Mesothelial cell of epicardium (in vitro differentiated cells): Measurements from ENCODE around the gene LSM3. TPM values are rescaled to one million over a fixed set of nuclear protein-coding genes. Genes with fewer than 3 reads are reported as not detected.

Source experiments
- DNase-seq, 2 experiments: peaks; one replicate each; pipeline ENCODE4 v3.0.0; 2021; ENCODE audit warnings: low spot score in 2 of 2; ENCODE audit not compliant: unreplicated experiment in 2 of 2
- H3K27ac Mint-ChIP-seq: 2 replicates; pipeline ENCODE4 v1.8.0; 2021; ENCODE audit warnings: mixed read lengths
- H3K27me3 Mint-ChIP-seq: 2 replicates; pipeline ENCODE4 v1.8.0; 2021; ENCODE audit warnings: low read depth, mixed read lengths
- H3K36me3 Mint-ChIP-seq: 2 replicates; pipeline ENCODE4 v1.8.0; 2021; ENCODE audit warnings: mixed read lengths
- H3K4me1 Mint-ChIP-seq: 2 replicates; pipeline ENCODE4 v1.8.0; 2021; ENCODE audit warnings: mixed read lengths
- H3K4me3 Mint-ChIP-seq: 2 replicates; pipeline ENCODE4 v1.8.0; 2021; ENCODE audit warnings: mild to moderate bottlenecking, moderate library complexity, mixed read lengths
- H3K9me3 Mint-ChIP-seq: 2 replicates; pipeline ENCODE4 v1.8.0; 2021; ENCODE audit warnings: mixed read lengths
- CTCF ChIP-seq: fragments of 200-600 bp; sonication (generic); IDR thresholded peaks from one replicate; pipeline ENCODE4 v1.5.0; 2021; ENCODE audit warnings: antibody characterized with exemption; ENCODE audit not compliant: unreplicated experiment
- total RNA-seq: library from RNA; stranded (reverse); gene quantifications from 3 replicates; pipeline ENCODE4 v1.2.1, GENCODE V29; 2021

The LSM3 gene
- total RNA-seq, 1 donor from 2014 or later, result 9.6 TPM

GRCh38 chr3:14161282-14161681, 17.3 kb upstream of the LSM3 start:
- H3K36me3 Mint-ChIP-seq, result peaks cover 79% of the 10 kb centered on the region
- no peak overlapping the region for H3K27ac Mint-ChIP-seq
- H3K27me3 Mint-ChIP-seq, result no peaks in the 10 kb centered on the region
- no peaks in the 10 kb centered on the region for H3K4me1 Mint-ChIP-seq
- TF ChIP-seq CTCF, result no peak
- H3K4me3 Mint-ChIP-seq, result no peak overlapping the region
- peaks cover 27% of the 10 kb centered on the region for H3K9me3 Mint-ChIP-seq
- DNase-seq, result no peak

GRCh38 chr3:14162178-14162577, 16.4 kb upstream of the LSM3 start:
- no peaks in the 10 kb centered on the region for H3K4me1 Mint-ChIP-seq
- peaks cover 84% of the 10 kb centered on the region for H3K36me3 Mint-ChIP-seq
- H3K4me3 Mint-ChIP-seq, result no peak overlapping the region
- no peaks in the 10 kb centered on the region for H3K27me3 Mint-ChIP-seq
- no peak overlapping the region for H3K27ac Mint-ChIP-seq
- peaks cover 27% of the 10 kb centered on the region for H3K9me3 Mint-ChIP-seq
- TF ChIP-seq CTCF, result no peak
- DNase-seq, result no peak

DNA sequence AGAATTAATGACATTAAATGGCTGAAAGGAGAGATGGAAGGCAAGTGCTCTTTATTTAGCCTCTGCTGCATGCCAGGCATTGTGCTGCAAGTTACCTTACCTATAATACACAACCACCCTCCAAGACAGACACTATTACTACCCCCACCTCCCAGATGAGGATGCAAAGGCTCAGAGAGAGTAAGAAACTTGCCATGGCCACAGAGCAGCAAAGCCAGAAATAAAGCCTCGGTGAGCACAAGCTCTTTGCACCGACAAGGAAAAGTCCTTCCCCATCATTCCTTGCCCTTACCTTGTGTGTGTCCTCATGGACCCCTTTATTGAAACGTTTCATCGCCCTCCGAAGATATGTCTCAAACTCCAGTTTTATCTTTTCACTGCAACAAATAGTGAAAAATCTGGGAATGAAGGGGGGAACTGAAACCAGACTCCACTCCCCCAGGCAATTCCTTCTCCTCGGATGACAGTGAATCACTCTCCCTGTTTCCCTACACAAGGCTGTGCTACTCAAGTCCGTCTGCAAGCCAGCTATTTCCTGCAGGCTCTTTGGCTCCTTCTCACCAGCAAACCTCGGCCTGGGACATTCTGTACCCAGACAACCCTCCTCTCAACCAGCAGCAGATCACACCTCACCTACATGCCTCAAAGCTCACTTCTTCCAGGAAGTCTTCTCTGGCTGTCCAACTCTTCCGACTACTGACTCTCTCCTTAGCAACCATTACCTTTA, 11.6 kb upstream of the LSM3 start:
- H3K36me3 Mint-ChIP-seq, result peaks cover 81% of the 10 kb centered on the region
- TF ChIP-seq CTCF, result no peak
- peaks cover 16% of the 10 kb centered on the region for H3K9me3 Mint-ChIP-seq
- H3K4me3 Mint-ChIP-seq, result no peak overlapping the region
- no peak overlapping the region for H3K27ac Mint-ChIP-seq
- peaks cover 6% of the 10 kb centered on the region for H3K4me1 Mint-ChIP-seq
- no peak for DNase-seq
- H3K27me3 Mint-ChIP-seq, result no peaks in the 10 kb centered on the region

DNA sequence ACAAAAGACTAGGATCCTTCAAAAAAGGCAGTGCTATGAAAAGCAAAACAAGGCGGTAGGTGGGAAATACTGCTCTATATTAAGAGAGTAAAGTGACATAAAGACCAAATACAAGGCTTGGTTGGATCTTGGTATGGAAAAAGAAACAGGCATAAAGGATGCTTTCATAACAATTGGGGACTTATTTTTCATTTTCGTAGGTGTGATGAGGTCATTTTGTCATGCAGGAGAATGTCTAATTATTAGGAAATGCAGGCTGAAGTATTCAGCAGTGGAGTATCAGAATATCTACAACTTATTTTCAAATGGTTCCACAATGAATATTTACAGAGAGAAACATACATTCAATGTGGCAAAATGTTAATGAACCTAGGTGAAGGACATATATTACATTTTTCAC, 9.2 kb upstream of the LSM3 start:
- H3K27me3 Mint-ChIP-seq, result no peaks in the 10 kb centered on the region
- H3K9me3 Mint-ChIP-seq, result no peaks in the 10 kb centered on the region
- DNase-seq, result no peak
- H3K4me3 Mint-ChIP-seq, result no peak overlapping the region
- H3K4me1 Mint-ChIP-seq, result peaks cover 6% of the 10 kb centered on the region
- no peak for TF ChIP-seq CTCF
- H3K27ac Mint-ChIP-seq, result no peak overlapping the region
- peaks cover 66% of the 10 kb centered on the region for H3K36me3 Mint-ChIP-seq

DNA sequence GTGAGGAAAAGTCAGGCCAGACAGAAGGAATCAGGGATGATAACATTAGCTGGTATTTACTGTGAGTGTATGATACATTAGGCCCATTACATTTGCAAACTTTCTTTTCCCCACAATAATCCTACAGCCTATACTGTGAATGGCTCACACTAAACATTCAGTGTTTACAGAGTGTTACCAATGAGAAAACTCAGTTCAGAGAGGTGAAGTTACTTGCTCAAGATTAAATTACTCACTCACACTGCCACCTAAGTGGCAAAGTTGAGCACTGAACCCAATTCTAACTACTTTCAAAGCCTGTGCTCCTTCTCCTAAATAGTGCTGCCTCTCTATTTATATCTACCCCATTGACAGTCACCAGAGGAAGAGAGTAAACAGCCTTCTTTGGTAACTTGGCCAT, 8.7 kb upstream of the LSM3 start:
- Mint-ChIP-seq H3K4me3 (no peak overlapping the region), H3K27me3 (no peaks in the 10 kb centered on the region), H3K36me3 (peaks cover 61% of the 10 kb centered on the region), H3K9me3 (no peaks in the 10 kb centered on the region), H3K27ac (no peak overlapping the region), H3K4me1 (peaks cover 8% of the 10 kb centered on the region)
- DNase-seq, result no peak
- TF ChIP-seq CTCF, result no peak
